IPS-18c (cell line): ENCODE data around the gene LDB1.

Source experiments
- H3K4me3 ChIP-seq: 2 replicates; pipeline ENCODE4 v1.7.0; 2013; ENCODE audit warnings: low read depth, mild to moderate bottlenecking, low read length, moderate library complexity; ENCODE audit not compliant: insufficient read depth
- H3K9me3 ChIP-seq: one replicate; pipeline ENCODE4 v1.6.1; 2013; ENCODE audit warnings: mild to moderate bottlenecking, low read length, moderate library complexity; ENCODE audit not compliant: control insufficient read depth, insufficient read depth

The LDB1 gene

GRCh38 chr10:102118867-102119266, 1.3 kb downstream of the LDB1 start:
- H3K4me3 ChIP-seq = peak overlapping the region; percentile 85

GRCh38 chr10:102117391-102118159, 2.6 kb downstream of the LDB1 start:
- H3K4me3 ChIP-seq = peak overlapping the region; percentile 31; the same call in 1 of the 2 replicates

More at GRCh38 chr10:102118867-102119266, 1.3 kb downstream of the LDB1 start:
- H3K9me3 ChIP-seq = no peaks in the 10 kb centered on the region

GRCh38 chr10:102116656-102117055, 3.5 kb downstream of the LDB1 start:
- peak overlapping the region; percentile 31 for H3K4me3 ChIP-seq

More at GRCh38 chr10:102117391-102118159, 2.6 kb downstream of the LDB1 start:
- H3K9me3 ChIP-seq = no peaks in the 10 kb centered on the region

GRCh38 chr10:102115775-102116174, 4.4 kb downstream of the LDB1 start:
- no peak overlapping the region for H3K4me3 ChIP-seq
- no peaks in the 10 kb centered on the region for H3K9me3 ChIP-seq

More at GRCh38 chr10:102116656-102117055, 3.5 kb downstream of the LDB1 start:
- H3K9me3 ChIP-seq = no peaks in the 10 kb centered on the region

GRCh38 chr10:102114861-102115618, 5.1 kb downstream of the LDB1 start:
- Histone ChIP-seq H3K4me3 (peak overlapping the region; percentile 76), H3K9me3 (no peaks in the 10 kb centered on the region)

GRCh38 chr10:102113956-102114857, 6.0 kb downstream of the LDB1 start:
- H3K4me3 ChIP-seq = peak overlapping the region; percentile 76
- no peaks in the 10 kb centered on the region for H3K9me3 ChIP-seq

GRCh38 chr10:102113261-102113955, 6.8 kb downstream of the LDB1 start:
- Histone ChIP-seq H3K4me3 (peak overlapping the region; percentile 76), H3K9me3 (no peaks in the 10 kb centered on the region)

GRCh38 chr10:102112210-102112817, 7.9 kb downstream of the LDB1 start:
- no peak overlapping the region for H3K4me3 ChIP-seq
- H3K9me3 ChIP-seq = no peaks in the 10 kb centered on the region

GRCh38 chr10:102111276-102111675, 8.9 kb downstream of the LDB1 start:
- Histone ChIP-seq H3K4me3 (no peak overlapping the region), H3K9me3 (no peaks in the 10 kb centered on the region)

GRCh38 chr10:102109166-102110116, 10.7 kb downstream of the LDB1 start:
- H3K9me3 ChIP-seq = no peaks in the 10 kb centered on the region
- H3K4me3 ChIP-seq = no peak overlapping the region

GRCh38 chr10:102106998-102107397, 13.2 kb downstream of the LDB1 start:
- Histone ChIP-seq H3K9me3 (no peaks in the 10 kb centered on the region), H3K4me3 (no peak overlapping the region)

- H3K4me3 ChIP-seq = no peak overlapping the region
These were observed 17.7 kb downstream of the LDB1 start for GRCh38 chr10:102102421-102102820.

GRCh38 chr10:102101152-102101551, 19.0 kb downstream of the LDB1 start:
- Histone ChIP-seq H3K9me3 (no peaks in the 10 kb centered on the region), H3K4me3 (no peak overlapping the region)

More at GRCh38 chr10:102102421-102102820, 17.7 kb downstream of the LDB1 start:
- no peaks in the 10 kb centered on the region for H3K9me3 ChIP-seq

GRCh38 chr10:102096449-102096848, 23.7 kb downstream of the LDB1 start:
- no peaks in the 10 kb centered on the region for H3K9me3 ChIP-seq
- no peak overlapping the region for H3K4me3 ChIP-seq

- Histone ChIP-seq H3K4me3 (no peak overlapping the region), H3K9me3 (no peaks in the 10 kb centered on the region)
These were observed 29.4 kb downstream of the LDB1 start for GRCh38 chr10:102090772-102091171.
